Measurements from ENCODE around the gene RSPH6A. TPM values are rescaled to one million over a fixed set of nuclear protein-coding genes. Genes with fewer than 3 reads are reported as not detected.

Gene RSPH6A
- total RNA-seq, 4 donors from 2014 or later = 0.11 TPM; not detected in 3

GRCh38 chr19:45824041-45824471 lies 8.9 kb upstream of the RSPH6A start:
- Histone ChIP-seq H3K4me3 (no peak overlapping the region), H3K4me1 (peaks cover 0 to 13% (median 9%) of the 10 kb centered on the region in 4 donors), H3K27ac (replicated peaks in 1 of 4) (no peak overlapping the region), H3K27me3 (no peaks in the 10 kb centered on the region), H3K9me3 (no peaks in the 10 kb centered on the region), H3K36me3 (peaks cover 54 to 98% (median 94%) of the 10 kb centered on the region in 4 donors)
- DNase-seq (ENCODE audit: extremely low spot score) = no peak
- TF ChIP-seq POLR2AphosphoS5 (IDR thresholded peaks at IDR 0.05) = peak; percentile 8 to 9
- TF ChIP-seq POLR2A (IDR thresholded peaks at IDR 0.05; ENCODE audit: low read depth) = no peak
- intact Hi-C loops (cut with DNase I) = no loop called here
- WGBS = 22% methylated on average over 11 of the region's 12 CpGs

DNA sequence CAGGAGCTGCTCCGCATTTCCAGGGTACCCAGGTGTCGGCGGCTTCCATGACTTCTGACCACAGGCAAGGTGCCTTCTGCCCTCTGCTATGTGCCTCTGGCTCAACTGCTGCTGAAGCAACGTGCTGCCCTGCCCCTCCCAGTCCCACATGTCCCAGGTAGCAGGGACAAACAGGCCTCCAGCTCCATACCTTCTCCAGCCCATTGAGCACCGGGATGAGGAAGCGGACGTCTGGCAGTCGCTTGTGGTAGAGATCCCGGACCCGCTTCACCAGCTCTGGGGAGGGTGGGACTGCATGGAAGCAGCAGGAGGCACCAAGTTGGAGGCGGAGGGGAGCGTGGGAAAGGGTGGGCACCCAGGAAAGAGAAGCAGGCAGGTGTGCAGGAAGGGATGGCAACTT lies 8.1 kb upstream of the RSPH6A start:
- H3K4me3 ChIP-seq = no peak overlapping the region
- DNase-seq (ENCODE audit: extremely low spot score) = no peak
- H3K27ac ChIP-seq (replicated peaks in 1 of 4) = no peak overlapping the region
- WGBS = 94% methylated on average over 11 of the region's 12 CpGs
- H3K9me3 ChIP-seq = no peaks in the 10 kb centered on the region
- no peaks in the 10 kb centered on the region for H3K27me3 ChIP-seq
- intact Hi-C loops (cut with DNase I) = no loop called here
- H3K4me1 ChIP-seq = peaks cover 0 to 13% (median 9%) of the 10 kb centered on the region in 4 donors
- no peak for TF ChIP-seq POLR2AphosphoS5 (IDR thresholded peaks at IDR 0.05)
- no peak for TF ChIP-seq POLR2A (IDR thresholded peaks at IDR 0.05; ENCODE audit: low read depth)
- TF ChIP-seq, protein P1, sequence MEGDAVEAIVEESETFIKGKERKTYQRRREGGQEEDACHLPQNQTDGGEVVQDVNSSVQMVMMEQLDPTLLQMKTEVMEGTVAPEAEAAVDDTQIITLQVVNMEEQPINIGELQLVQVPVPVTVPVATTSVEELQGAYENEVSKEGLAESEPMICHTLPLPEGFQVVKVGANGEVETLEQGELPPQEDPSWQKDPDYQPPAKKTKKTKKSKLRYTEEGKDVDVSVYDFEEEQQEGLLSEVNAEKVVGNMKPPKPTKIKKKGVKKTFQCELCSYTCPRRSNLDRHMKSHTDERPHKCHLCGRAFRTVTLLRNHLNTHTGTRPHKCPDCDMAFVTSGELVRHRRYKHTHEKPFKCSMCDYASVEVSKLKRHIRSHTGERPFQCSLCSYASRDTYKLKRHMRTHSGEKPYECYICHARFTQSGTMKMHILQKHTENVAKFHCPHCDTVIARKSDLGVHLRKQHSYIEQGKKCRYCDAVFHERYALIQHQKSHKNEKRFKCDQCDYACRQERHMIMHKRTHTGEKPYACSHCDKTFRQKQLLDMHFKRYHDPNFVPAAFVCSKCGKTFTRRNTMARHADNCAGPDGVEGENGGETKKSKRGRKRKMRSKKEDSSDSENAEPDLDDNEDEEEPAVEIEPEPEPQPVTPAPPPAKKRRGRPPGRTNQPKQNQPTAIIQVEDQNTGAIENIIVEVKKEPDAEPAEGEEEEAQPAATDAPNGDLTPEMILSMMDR (IDR thresholded peaks at IDR 0.05) = no peak
- no peak for TF ChIP-seq EP300 (IDR thresholded peaks at IDR 0.05)
- peaks cover 46 to 97% (median 85%) of the 10 kb centered on the region in 4 donors for H3K36me3 ChIP-seq

DNA sequence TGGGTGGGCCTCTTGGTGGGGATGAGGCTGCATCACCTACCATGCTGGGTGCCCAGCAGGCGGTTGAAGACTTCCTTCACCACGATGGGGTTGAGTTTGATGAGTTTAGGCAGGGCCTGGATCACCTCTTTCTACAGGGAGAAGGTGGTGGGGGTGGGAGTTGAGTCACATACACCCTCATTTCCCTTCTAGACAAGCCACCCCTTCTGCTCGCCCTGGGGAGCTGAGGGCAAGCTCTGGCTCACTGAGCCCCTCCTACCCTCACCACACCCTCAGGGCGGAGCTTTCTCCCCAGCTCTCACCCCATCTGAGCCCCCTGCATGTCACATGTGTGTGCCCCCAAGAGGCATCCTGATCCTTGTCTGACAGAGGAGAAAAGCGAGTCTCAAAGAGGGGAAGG lies 7.6 kb upstream of the RSPH6A start:
- TF ChIP-seq, protein P1 (IDR thresholded peaks at IDR 0.05) = no peak
- TF ChIP-seq EP300 (IDR thresholded peaks at IDR 0.05) (no peak), POLR2AphosphoS5 (IDR thresholded peaks at IDR 0.05) (no peak), POLR2A (IDR thresholded peaks at IDR 0.05; ENCODE audit: low read depth) (no peak)
- Histone ChIP-seq H3K36me3 (peaks cover 44 to 97% (median 81%) of the 10 kb centered on the region in 4 donors), H3K27ac (replicated peaks in 1 of 4) (no peak overlapping the region), H3K4me1 (peaks cover 0 to 13% (median 9%) of the 10 kb centered on the region in 4 donors), H3K4me3 (no peak overlapping the region), H3K9me3 (no peaks in the 10 kb centered on the region), H3K27me3 (no peaks in the 10 kb centered on the region)
- no peak for DNase-seq (ENCODE audit: extremely low spot score)
- WGBS = 100% methylated on average over 2 of the region's 5 CpGs
- intact Hi-C loops (cut with DNase I) = no loop called here

GRCh38 chr19:45821570-45821969 lies 6.5 kb upstream of the RSPH6A start:
- no peak for DNase-seq (ENCODE audit: extremely low spot score)
- H3K9me3 ChIP-seq = no peaks in the 10 kb centered on the region
- peaks cover 33 to 87% (median 69%) of the 10 kb centered on the region in 4 donors for H3K36me3 ChIP-seq
- TF ChIP-seq EP300 (IDR thresholded peaks at IDR 0.05) (no peak), POLR2AphosphoS5 (IDR thresholded peaks at IDR 0.05) (no peak), POLR2A (IDR thresholded peaks at IDR 0.05; ENCODE audit: low read depth) (no peak)
- TF ChIP-seq, protein P1 (IDR thresholded peaks at IDR 0.05) = no peak
- no peak overlapping the region for H3K4me3 ChIP-seq
- intact Hi-C loops (cut with DNase I) = no loop called here
- 83% methylated on average over 10 of the region's 10 CpGs for WGBS
- H3K27ac ChIP-seq (replicated peaks in 1 of 4) = no peak overlapping the region
- peaks cover 4 to 23% (median 14%) of the 10 kb centered on the region in 4 donors for H3K4me1 ChIP-seq
- H3K27me3 ChIP-seq = no peaks in the 10 kb centered on the region

GRCh38 chr19:45821103-45821521 lies 6.0 kb upstream of the RSPH6A start:
- intact Hi-C loops (cut with DNase I) = no loop called here
- Histone ChIP-seq H3K27ac (replicated peaks in 1 of 4) (no peak overlapping the region), H3K27me3 (peaks cover 0 to 2% (median 0%) of the 10 kb centered on the region in 4 donors), H3K4me3 (no peak overlapping the region), H3K36me3 (peaks cover 28 to 82% (median 65%) of the 10 kb centered on the region in 4 donors), H3K9me3 (no peaks in the 10 kb centered on the region), H3K4me1 (peaks cover 7 to 28% (median 17%) of the 10 kb centered on the region in 4 donors)
- DNase-seq (ENCODE audit: extremely low spot score) = no peak
- TF ChIP-seq EP300 (IDR thresholded peaks at IDR 0.05) (no peak), POLR2A (IDR thresholded peaks at IDR 0.05; ENCODE audit: low read depth) (no peak), POLR2AphosphoS5 (IDR thresholded peaks at IDR 0.05) (no peak)
- TF ChIP-seq, protein P1 (IDR thresholded peaks at IDR 0.05) = no peak
- WGBS = 73% methylated on average over 8 of the region's 8 CpGs
